Measurements from ENCODE around the gene ZNF777.

Gene ZNF777

DNA sequence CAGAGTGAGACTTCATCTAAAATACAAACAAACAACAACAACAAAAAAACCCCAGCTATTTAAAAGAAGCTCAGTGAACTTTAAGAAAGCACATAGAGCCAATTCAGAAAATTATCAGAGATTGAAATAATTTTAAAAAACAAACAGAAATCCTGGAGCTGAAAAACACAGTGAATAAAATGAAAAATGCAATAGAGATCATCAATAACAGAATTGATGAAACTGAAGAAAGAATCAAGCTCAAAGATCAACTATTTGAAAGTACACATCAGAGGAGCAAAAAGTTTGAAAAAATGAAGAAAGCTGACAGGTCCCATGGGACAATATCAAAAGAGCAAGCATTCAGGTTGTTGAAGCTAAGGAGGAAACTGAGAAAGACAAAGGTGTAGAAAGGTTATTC lies 48.9 kb upstream of the ZNF777 start:
- no peaks in the 10 kb centered on the region for H3K4me1 ChIP-seq (ENCODE audit: control insufficient read depth, insufficient read depth, low read length)
- CTCF ChIA-PET, result no interaction called here
- no peaks in the 10 kb centered on the region for H3K36me3 ChIP-seq (ENCODE audit: control insufficient read depth in 2 of 2, insufficient read depth in 1 of 2, low read length in 2 of 2)
- TF ChIP-seq ZNF2 (tag by site-specific recombination; IDR thresholded peaks at IDR 0.05) (no peak), ZNF558 (tag by site-specific recombination; IDR thresholded peaks at IDR 0.05) (no peak), ZBTB17 (tag by site-specific recombination; IDR thresholded peaks at IDR 0.05) (no peak), ZEB2 (tag by site-specific recombination; IDR thresholded peaks at IDR 0.05) (no peak), ZNF350 (tag by site-specific recombination; IDR thresholded peaks at IDR 0.05) (no peak), KLF7 (tag by site-specific recombination; IDR thresholded peaks at IDR 0.05; ENCODE audit: borderline replicate concordance) (no peak), ZNF416 (tag by site-specific recombination; IDR thresholded peaks at IDR 0.05) (no peak), ZNF549 (tag by site-specific recombination; IDR thresholded peaks at IDR 0.05) (no peak), MYNN (tag by site-specific recombination; IDR thresholded peaks at IDR 0.05; ENCODE audit: borderline replicate concordance) (no peak), ZNF138 (tag by site-specific recombination; IDR thresholded peaks at IDR 0.05; ENCODE audit: borderline replicate concordance) (no peak), ZBTB1 (tag by site-specific recombination; IDR thresholded peaks at IDR 0.05) (no peak), ZNF335 (tag by site-specific recombination; conservative IDR thresholded peaks at IDR 0.05) (no peak), ZNF664 (tag by site-specific recombination; IDR thresholded peaks at IDR 0.05) (no peak)
- TF ChIP-seq, protein P1, sequence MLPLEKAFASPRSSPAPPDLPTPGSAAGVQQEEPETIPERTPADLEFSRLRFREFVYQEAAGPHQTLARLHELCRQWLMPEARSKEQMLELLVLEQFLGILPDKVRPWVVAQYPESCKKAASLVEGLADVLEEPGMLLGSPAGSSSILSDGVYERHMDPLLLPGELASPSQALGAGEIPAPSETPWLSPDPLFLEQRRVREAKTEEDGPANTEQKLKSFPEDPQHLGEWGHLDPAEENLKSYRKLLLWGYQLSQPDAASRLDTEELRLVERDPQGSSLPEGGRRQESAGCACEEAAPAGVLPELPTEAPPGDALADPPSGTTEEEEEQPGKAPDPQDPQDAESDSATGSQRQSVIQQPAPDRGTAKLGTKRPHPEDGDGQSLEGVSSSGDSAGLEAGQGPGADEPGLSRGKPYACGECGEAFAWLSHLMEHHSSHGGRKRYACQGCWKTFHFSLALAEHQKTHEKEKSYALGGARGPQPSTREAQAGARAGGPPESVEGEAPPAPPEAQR (tag by site-specific recombination; IDR thresholded peaks at IDR 0.05), result no peak
- TF ChIP-seq, protein P2, sequence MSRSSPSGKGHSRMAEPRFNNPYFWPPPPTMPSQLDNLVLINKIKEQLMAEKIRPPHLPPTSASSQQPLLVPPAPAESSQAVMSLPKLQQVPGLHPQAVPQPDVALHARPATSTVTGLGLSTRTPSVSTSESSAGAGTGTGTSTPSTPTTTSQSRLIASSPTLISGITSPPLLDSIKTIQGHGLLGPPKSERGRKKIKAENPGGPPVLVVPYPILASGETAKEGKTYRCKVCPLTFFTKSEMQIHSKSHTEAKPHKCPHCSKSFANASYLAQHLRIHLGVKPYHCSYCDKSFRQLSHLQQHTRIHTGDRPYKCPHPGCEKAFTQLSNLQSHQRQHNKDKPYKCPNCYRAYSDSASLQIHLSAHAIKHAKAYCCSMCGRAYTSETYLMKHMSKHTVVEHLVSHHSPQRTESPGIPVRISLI (tag by site-specific recombination; IDR thresholded peaks at IDR 0.05), result no peak
- TF ChIP-seq, protein P3, sequence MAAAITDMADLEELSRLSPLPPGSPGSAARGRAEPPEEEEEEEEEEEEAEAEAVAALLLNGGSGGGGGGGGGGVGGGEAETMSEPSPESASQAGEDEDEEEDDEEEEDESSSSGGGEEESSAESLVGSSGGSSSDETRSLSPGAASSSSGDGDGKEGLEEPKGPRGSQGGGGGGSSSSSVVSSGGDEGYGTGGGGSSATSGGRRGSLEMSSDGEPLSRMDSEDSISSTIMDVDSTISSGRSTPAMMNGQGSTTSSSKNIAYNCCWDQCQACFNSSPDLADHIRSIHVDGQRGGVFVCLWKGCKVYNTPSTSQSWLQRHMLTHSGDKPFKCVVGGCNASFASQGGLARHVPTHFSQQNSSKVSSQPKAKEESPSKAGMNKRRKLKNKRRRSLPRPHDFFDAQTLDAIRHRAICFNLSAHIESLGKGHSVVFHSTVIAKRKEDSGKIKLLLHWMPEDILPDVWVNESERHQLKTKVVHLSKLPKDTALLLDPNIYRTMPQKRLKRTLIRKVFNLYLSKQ (tag by site-specific recombination; IDR thresholded peaks at IDR 0.05; ENCODE audit: borderline replicate concordance), result no peak
- no peak overlapping the region for H3K4me3 ChIP-seq (ENCODE audit: low read depth, low read length)
- no peaks in the 10 kb centered on the region for H3K9me3 ChIP-seq (ENCODE audit: control insufficient read depth, insufficient read depth, low read depth, low read length)
- no peak overlapping the region for H3K27ac ChIP-seq (ENCODE audit: extremely low read depth, low read depth, low read length)
- POLR2A ChIA-PET, result no interaction called here

DNA sequence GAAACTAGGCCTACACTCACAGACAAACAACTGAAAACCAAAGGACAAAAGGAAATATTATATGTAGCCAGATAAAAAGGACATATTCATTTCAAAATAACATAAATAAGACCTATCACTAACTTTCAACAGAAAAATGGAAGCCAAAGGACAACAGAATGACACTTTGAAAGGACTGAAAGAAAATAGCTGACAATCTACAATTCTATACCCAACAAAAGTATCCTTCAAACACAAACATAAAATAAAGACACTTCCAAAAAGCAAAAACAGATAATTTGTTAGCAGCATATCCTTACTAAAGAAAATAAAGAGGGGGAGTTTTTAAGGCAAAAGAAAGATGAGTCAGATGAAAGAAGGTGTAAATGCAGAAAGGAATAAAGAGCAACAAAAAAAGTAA lies 44.7 kb upstream of the ZNF777 start:
- no peak overlapping the region for H3K27ac ChIP-seq (ENCODE audit: extremely low read depth, low read depth, low read length)
- POLR2A ChIA-PET, result no interaction called here
- H3K36me3 ChIP-seq (ENCODE audit: control insufficient read depth in 2 of 2, insufficient read depth in 1 of 2, low read length in 2 of 2), result no peaks in the 10 kb centered on the region
- CTCF ChIA-PET, result no interaction called here
- no peaks in the 10 kb centered on the region for H3K9me3 ChIP-seq (ENCODE audit: control insufficient read depth, insufficient read depth, low read depth, low read length)
- H3K4me1 ChIP-seq (ENCODE audit: control insufficient read depth, insufficient read depth, low read length), result no peaks in the 10 kb centered on the region
- no peak overlapping the region for H3K4me3 ChIP-seq (ENCODE audit: low read depth, low read length)
- TF ChIP-seq ZNF10 (tag by site-specific recombination; IDR thresholded peaks at IDR 0.05) (no peak), ZNF501 (tag by site-specific recombination; IDR thresholded peaks at IDR 0.05) (no peak), KLF7 (tag by site-specific recombination; IDR thresholded peaks at IDR 0.05; ENCODE audit: borderline replicate concordance) (no peak), ZBTB48 (tag by site-specific recombination; IDR thresholded peaks at IDR 0.05) (no peak), ZNF530 (tag by site-specific recombination; IDR thresholded peaks at IDR 0.05; ENCODE audit: low read depth) (no peak), ZFHX2 (tag by site-specific recombination; conservative IDR thresholded peaks at IDR 0.05) (no peak), KLF8 (tag by site-specific recombination; IDR thresholded peaks at IDR 0.05) (no peak), ZNF76 (tag by site-specific recombination; IDR thresholded peaks at IDR 0.05; ENCODE audit: borderline replicate concordance, low read depth) (no peak), ZNF560 (tag by site-specific recombination; IDR thresholded peaks at IDR 0.05; ENCODE audit: borderline replicate concordance) (no peak), ZNF544 (tag by site-specific recombination; IDR thresholded peaks at IDR 0.05) (no peak), ZNF112 (tag by site-specific recombination; IDR thresholded peaks at IDR 0.05) (no peak)
- TF ChIP-seq, protein P4, sequence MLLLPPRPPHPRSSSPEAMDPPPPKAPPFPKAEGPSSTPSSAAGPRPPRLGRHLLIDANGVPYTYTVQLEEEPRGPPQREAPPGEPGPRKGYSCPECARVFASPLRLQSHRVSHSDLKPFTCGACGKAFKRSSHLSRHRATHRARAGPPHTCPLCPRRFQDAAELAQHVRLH (tag by site-specific recombination; IDR thresholded peaks at IDR 0.05), result no peak
- TF ChIP-seq, protein P5, sequence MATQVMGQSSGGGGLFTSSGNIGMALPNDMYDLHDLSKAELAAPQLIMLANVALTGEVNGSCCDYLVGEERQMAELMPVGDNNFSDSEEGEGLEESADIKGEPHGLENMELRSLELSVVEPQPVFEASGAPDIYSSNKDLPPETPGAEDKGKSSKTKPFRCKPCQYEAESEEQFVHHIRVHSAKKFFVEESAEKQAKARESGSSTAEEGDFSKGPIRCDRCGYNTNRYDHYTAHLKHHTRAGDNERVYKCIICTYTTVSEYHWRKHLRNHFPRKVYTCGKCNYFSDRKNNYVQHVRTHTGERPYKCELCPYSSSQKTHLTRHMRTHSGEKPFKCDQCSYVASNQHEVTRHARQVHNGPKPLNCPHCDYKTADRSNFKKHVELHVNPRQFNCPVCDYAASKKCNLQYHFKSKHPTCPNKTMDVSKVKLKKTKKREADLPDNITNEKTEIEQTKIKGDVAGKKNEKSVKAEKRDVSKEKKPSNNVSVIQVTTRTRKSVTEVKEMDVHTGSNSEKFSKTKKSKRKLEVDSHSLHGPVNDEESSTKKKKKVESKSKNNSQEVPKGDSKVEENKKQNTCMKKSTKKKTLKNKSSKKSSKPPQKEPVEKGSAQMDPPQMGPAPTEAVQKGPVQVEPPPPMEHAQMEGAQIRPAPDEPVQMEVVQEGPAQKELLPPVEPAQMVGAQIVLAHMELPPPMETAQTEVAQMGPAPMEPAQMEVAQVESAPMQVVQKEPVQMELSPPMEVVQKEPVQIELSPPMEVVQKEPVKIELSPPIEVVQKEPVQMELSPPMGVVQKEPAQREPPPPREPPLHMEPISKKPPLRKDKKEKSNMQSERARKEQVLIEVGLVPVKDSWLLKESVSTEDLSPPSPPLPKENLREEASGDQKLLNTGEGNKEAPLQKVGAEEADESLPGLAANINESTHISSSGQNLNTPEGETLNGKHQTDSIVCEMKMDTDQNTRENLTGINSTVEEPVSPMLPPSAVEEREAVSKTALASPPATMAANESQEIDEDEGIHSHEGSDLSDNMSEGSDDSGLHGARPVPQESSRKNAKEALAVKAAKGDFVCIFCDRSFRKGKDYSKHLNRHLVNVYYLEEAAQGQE (tag by site-specific recombination; IDR thresholded peaks at IDR 0.05), result no peak
- TF ChIP-seq, protein P6, sequence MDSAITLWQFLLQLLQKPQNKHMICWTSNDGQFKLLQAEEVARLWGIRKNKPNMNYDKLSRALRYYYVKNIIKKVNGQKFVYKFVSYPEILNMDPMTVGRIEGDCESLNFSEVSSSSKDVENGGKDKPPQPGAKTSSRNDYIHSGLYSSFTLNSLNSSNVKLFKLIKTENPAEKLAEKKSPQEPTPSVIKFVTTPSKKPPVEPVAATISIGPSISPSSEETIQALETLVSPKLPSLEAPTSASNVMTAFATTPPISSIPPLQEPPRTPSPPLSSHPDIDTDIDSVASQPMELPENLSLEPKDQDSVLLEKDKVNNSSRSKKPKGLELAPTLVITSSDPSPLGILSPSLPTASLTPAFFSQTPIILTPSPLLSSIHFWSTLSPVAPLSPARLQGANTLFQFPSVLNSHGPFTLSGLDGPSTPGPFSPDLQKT (IDR thresholded peaks at IDR 0.05; ENCODE audit: borderline replicate concordance, low read depth, low read length), result no peak
